ENCODE results near the gene IFRD2.

- TF ChIP-seq TAF1 (IDR thresholded peaks at IDR 0.05; ENCODE audit: control insufficient read depth, extremely low read depth, insufficient read depth, low read length, severe bottlenecking) = no peak
- TF ChIP-seq GATAD2A (IDR thresholded peaks at IDR 0.05) = no peak
- no peak for TF ChIP-seq MAZ (CRISPR knock-in tag; conservative IDR thresholded peaks at IDR 0.05 in 1 of 2, IDR thresholded peaks at IDR 0.05 in 1 of 2)
- no peak for TF ChIP-seq NFRKB (IDR thresholded peaks at IDR 0.05; ENCODE audit: low read depth)
- no peak for TF ChIP-seq ZKSCAN8 (CRISPR knock-in tag; IDR thresholded peaks at IDR 0.05)
- no peak for TF ChIP-seq YY1 (IDR thresholded peaks at IDR 0.05; ENCODE audit: borderline replicate concordance in 1 of 3, control insufficient read depth in 1 of 3, extremely low read depth in 1 of 3, insufficient read depth in 3 of 3, insufficient read length in 1 of 3, insufficient replicate concordance in 2 of 3, low read depth in 1 of 3, low read length in 2 of 3)
- no peak for TF ChIP-seq GATAD2B (IDR thresholded peaks at IDR 0.05; ENCODE audit: borderline replicate concordance)
- no peak for TF ChIP-seq ZMIZ1 (IDR thresholded peaks at IDR 0.05; ENCODE audit: low read depth in 2 of 2, low read length in 2 of 2)
- no peak for TF ChIP-seq TRIM24 (IDR thresholded peaks at IDR 0.05)
- TF ChIP-seq CTCF (IDR thresholded peaks at IDR 0.05 in 2 of 3, conservative IDR thresholded peaks at IDR 0.05 in 1 of 3; ENCODE audit: insufficient read depth in 2 of 3, low read depth in 1 of 3, low read length in 3 of 3) = no peak
Measured at GRCh38 chr3:50265571-50265970, 26.7 kb downstream of the IFRD2 start.
